ENCODE data around the gene APBA3. TPM values are rescaled to one million over a fixed set of nuclear protein-coding genes. Genes with fewer than 3 reads are reported as not detected.

The APBA3 gene
- total and polyA plus RNA-seq, 9 of the 15 experiments (the other 6 are each of a cell fraction or from before 2014, with no cell fraction given): 0.10 to 29.5 (median 11.5) TPM

DNA sequence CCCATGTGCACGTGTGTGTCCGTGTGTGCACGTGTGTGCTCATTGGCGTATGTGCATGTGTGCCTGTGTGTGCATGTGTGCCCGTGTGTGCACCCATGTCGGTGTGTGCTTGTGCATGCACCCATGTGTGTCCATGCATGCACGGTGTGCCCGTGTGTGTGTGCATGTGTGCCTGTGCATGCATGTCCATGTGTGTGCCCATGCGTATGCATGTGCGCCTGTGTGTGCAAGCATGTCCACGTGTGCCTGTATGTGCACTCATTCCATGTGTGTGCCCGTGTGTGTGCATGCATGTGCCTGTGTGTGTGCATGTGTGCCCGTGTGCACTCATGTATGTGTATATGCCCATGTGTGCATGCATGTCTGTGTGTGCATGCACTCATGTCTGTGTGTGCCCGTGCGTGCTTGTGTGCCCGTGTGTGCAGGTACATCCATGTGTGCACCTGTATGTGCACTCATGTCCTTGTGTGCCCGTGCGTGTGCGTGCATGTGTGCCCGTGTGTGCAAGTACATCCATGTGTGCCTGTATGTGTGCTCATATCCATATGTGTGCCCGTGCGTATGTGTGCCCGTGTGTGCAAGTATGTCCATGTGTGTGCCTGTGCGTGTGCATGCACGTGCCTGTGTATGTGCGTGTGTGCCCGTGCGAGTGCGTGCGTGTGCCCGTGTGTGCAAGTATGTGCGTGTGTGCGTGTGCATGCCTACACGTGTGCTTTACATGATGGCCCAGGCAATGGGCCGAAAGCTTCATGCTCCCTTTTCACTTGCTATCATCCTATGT, 46.3 kb upstream of the APBA3 start:
- no peak overlapping the region for H3K9ac ChIP-seq (ENCODE audit: insufficient read depth in 1 of 2, low read depth in 2 of 2, low read length in 2 of 2)
- no peak overlapping the region for H3K27ac ChIP-seq (ENCODE audit: extremely low read depth, low read depth, low read length)
- H3K9me1 ChIP-seq (ENCODE audit: control insufficient read depth, insufficient read depth, low read length): no peaks in the 10 kb centered on the region
- H2AFZ ChIP-seq (ENCODE audit: low read depth, low read length): no peak overlapping the region
- H3K79me2 ChIP-seq (ENCODE audit: control insufficient read depth, insufficient read depth, low read length): no peaks in the 10 kb centered on the region
- TF ChIP-seq KLF13 (tag; IDR thresholded peaks at IDR 0.05; ENCODE audit: borderline replicate concordance, low read depth) (no peak), CBX3 (IDR thresholded peaks at IDR 0.05; ENCODE audit: borderline replicate concordance in 1 of 2, low read length in 2 of 2) (peak in 1 of 2 experiments; percentile 12; a peak in 1 of 3 replicates), CSDE1 (IDR thresholded peaks at IDR 0.05) (no peak), CTBP1 (IDR thresholded peaks at IDR 0.05; ENCODE audit: borderline replicate concordance) (no peak), KDM1A (IDR thresholded peaks at IDR 0.05) (peak in 1 of 2 experiments; percentile 89; a peak in 1 of 4 replicates), HCFC1 (IDR thresholded peaks at IDR 0.05; ENCODE audit: low read depth, low read length) (no peak), NFIX (CRISPR knock-in tag; IDR thresholded peaks at IDR 0.05; ENCODE audit: low read depth) (no peak), L3MBTL2 (IDR thresholded peaks at IDR 0.05) (no peak), TEAD2 (tag; IDR thresholded peaks at IDR 0.05) (no peak), ZNF830 (CRISPR knock-in tag; IDR thresholded peaks at IDR 0.05) (no peak), ZNF778 (CRISPR knock-in tag; IDR thresholded peaks at IDR 0.05) (no peak), XRCC5 (IDR thresholded peaks at IDR 0.05; ENCODE audit: low read depth, low read length) (no peak), ZC3H4 (CRISPR knock-in tag; IDR thresholded peaks at IDR 0.05; ENCODE audit: borderline replicate concordance) (0 out of 2 replicates have a peak, but pooled peaks have one; percentile 29), ZNF785 (CRISPR knock-in tag; IDR thresholded peaks at IDR 0.05) (no peak), STAT5B (CRISPR knock-in tag; IDR thresholded peaks at IDR 0.05) (no peak)
- TF ChIP-seq, protein P1, sequence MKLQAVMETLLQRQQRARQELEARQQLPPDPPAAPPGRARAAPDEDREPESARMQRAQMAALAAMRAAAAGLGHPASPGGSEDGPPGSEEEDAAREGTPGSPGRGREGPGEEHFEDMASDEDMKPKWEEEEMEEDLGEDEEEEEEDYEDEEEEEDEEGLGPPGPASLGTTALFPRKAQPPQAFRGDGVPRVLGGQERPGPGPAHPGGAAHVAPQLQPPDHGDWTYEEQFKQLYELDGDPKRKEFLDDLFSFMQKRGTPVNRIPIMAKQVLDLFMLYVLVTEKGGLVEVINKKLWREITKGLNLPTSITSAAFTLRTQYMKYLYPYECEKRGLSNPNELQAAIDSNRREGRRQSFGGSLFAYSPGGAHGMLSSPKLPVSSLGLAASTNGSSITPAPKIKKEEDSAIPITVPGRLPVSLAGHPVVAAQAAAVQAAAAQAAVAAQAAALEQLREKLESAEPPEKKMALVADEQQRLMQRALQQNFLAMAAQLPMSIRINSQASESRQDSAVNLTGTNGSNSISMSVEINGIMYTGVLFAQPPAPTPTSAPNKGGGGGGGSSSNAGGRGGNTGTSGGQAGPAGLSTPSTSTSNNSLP (IDR thresholded peaks at IDR 0.05; ENCODE audit: borderline replicate concordance, low read depth, low read length): no peak
- TF ChIP-seq, protein P2, sequence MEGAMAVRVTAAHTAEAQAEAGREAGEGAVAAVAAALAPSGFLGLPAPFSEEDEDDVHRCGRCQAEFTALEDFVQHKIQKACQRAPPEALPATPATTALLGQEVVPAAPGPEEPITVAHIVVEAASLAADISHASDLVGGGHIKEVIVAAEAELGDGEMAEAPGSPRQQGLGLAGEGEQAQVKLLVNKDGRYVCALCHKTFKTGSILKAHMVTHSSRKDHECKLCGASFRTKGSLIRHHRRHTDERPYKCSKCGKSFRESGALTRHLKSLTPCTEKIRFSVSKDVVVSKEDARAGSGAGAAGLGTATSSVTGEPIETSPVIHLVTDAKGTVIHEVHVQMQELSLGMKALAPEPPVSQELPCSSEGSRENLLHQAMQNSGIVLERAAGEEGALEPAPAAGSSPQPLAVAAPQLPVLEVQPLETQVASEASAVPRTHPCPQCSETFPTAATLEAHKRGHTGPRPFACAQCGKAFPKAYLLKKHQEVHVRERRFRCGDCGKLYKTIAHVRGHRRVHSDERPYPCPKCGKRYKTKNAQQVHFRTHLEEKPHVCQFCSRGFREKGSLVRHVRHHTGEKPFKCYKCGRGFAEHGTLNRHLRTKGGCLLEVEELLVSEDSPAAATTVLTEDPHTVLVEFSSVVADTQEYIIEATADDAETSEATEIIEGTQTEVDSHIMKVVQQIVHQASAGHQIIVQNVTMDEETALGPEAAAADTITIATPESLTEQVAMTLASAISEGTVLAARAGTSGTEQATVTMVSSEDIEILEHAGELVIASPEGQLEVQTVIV (CRISPR knock-in tag; IDR thresholded peaks at IDR 0.05; ENCODE audit: borderline replicate concordance): no peak
- ChIA-PET CTCF (ENCODE audit: low intra/inter-chr PET ratio) (no interaction called here), POLR2A (interaction anchor here (0.6 kb wide), 1 partner anchor 58 kb away, joined by 4 read pairs; no protein-coding TSS in a partner anchor)
- no peak overlapping the region for H3K4me2 ChIP-seq (ENCODE audit: insufficient read depth, low read length)
- intact Hi-C loops (cut with micrococcal nuclease): no loop called here
- no peaks in the 10 kb centered on the region for H4K20me1 ChIP-seq (replicated peaks; ENCODE audit: control insufficient read depth, insufficient read depth, low read length)
- H3K4me1 ChIP-seq (replicated peaks in 1 of 2; ENCODE audit: control insufficient read depth in 2 of 2, insufficient read depth in 2 of 2, low read length in 2 of 2): peaks cover 0 to 60% of the 10 kb centered on the region in 2 experiments; a peak in 4 of 5 replicates
- 64% methylated on average over 35 of the region's 35 CpGs for WGBS (ENCODE audit: insufficient coverage, low coverage, missing lambda C conversion rate)
- ATAC-seq (no peak), FAIRE-seq (no peak), DNase-seq (ENCODE audit: extremely low read depth in 1 of 4, low spot score in 3 of 4) (no peak)
- no peaks in the 10 kb centered on the region for H3K36me3 ChIP-seq (ENCODE audit: control insufficient read depth, insufficient read depth, low read length)
- H3K9me3 ChIP-seq (replicated peaks; ENCODE audit: control insufficient read depth, insufficient read depth, low read depth, low read length): peaks cover 7% of the 10 kb centered on the region
- no peak overlapping the region for H3K4me3 ChIP-seq
- no TSS peak for BruUV-seq (replicated peaks)
- in situ Hi-C loops (cut with MboI): no loop called here
- H3K27me3 ChIP-seq (ENCODE audit: control insufficient read depth in 2 of 2, insufficient read depth in 2 of 2, low read length in 2 of 2): peaks cover 2 to 5% of the 10 kb centered on the region in 2 experiments; a peak in 1 of 5 replicates
